RPMI8226 (cell line): ENCODE data around the gene HDDC2.
"Not testable (repeated sequence)": the region's sequence is repeated elsewhere in the genome, so short reads cannot be mapped to it uniquely, and the experiment has no call there.

ENCODE experiments used
- DNase-seq: peaks from one replicate; pipeline ENCODE4 v3.0.0-alpha.2; 2015

Gene HDDC2

DNA sequence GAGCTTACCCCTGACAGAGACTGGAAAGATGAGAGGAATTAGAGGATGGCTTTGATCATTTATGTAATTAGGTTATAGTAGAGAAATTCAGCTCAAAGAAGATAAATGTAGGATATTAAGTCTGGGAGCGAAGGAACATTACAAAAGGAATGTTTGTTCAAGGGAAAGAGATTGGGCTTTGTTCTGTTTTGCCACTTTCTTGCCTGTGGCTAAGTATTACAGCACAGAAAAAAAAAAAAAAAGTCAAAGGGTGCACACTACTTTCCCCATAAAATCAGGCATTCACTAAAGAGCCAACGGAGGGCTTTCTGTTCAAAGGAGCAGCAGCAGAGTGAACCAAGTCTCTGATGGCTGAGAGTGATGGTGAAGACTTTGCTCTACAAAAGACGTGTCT lies 5.0 kb upstream of the HDDC2 start:
- no peak for DNase-seq

GRCh38 chr6:125304970-125305660 lies 3.3 kb upstream of the HDDC2 start:
- DNase-seq, result no peak

DNA sequence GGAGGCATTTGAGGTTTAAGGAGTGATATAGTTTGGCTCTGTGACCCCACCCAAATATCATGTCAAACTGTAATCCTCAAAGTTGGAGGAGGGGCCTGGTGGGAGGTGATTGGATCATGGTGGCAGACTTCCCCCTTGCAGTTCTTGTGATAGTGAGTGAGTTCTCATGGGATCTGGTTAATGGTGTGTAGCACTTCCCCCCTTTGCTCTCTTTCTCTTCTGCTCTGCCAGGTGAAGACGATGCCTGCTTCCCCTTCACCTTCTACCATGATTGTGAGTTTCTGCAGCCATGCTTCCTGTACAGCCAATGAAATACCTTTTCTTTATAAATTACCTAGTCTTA lies 1.7 kb upstream of the HDDC2 start:
- no peak for DNase-seq

GRCh38 chr6:125302840-125303511 lies 1.2 kb upstream of the HDDC2 start:
- DNase-seq, result no peak

DNA sequence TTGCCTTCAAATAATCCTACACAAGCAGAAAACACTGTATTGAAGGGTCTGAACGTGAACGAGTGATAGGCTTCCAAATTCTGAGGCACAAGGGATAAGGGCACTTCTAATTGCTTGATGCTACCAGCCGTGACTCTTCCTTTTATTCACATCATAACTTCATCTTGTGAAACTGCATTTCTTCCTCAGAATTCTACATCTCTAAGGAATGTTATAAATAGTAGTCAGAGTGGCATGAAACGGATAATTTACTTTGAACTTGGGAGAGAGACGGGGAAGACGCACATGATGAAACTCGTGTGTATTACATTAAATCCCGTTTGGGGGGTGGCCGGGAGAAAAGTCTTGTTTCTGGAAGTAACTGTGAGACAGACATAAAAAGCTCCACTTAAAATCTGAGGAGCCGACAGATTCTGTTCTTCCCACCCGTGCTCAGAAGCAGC lies 754 bp downstream of the HDDC2 start:
- DNase-seq, result no peak

DNA sequence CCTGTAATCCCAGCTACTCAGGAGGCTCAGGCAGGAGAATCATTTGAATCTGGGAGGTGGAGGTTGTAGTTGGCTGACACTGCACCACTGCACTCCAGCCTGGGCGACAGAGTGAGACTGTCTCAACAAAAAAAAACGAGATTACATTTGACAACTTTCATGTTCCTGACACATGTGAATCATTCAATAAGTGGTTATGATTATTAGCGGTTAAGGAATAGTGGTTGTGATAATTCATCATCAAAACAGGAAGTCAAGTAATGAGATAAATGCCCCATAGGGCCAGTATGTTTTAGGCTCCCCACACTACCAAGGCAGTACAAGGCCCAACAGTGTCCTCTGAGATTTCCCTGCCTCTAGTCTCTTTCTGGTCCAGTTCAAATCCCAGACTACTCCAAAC lies 2.5 kb downstream of the HDDC2 start:
- no peak for DNase-seq

DNA sequence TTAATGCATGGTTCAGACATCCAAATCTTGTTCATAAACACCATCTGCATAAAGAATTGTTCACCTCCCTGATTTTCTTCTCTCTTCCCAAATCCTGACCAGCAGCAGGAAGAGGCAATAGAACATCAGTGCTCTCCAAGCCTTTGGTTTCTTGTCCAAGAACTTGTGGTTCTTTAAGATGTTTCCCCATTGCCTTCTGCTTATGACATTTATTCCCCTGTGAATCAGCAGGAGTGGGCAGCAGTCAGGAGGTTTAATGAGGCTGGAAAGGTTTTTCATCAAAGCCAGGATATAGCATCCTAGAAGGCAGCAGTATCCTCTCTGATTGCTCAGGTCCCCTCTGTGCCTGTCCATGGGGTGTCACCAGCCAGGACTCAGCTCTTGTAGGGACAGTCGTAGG lies 5.3 kb downstream of the HDDC2 start:
- DNase-seq, result no peak

DNA sequence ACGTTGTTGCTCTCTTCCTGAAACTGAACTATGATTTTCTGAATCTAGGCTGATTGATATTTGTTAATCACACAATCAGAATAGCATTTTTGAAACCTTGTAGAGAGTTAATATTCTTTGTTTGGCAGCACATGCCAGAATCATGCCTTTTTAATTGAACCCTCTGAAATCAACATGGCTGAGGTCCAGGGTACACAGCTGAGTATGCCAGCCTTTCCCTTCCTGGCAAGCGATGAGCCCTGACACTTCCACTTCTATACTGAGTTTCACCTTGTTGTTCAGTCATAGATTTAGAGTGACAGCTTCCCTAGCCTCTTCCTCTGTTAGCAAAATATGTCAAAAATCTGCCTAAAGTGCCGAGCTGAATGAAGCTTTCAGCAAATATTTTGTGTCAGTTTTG lies 6.8 kb downstream of the HDDC2 start:
- DNase-seq, result no peak

DNA sequence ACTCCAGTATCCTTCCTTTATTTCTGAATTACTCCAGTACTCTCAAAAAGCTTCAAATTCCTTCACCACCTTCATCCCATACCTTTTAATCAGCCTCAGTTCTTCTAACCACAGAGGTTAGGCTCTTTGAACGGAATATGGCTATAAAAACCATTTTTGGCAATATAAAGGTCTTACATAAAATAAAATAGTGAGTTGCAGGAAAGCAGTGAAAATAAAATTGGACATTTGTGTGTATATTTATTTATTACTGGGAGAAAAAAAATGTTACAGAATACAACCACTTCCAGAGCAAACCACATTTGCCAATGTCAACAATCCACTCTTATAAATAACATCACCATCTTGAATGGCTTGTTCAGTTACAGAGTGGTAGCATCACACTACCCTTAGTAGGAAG lies 7.7 kb downstream of the HDDC2 start:
- no peak for DNase-seq

DNA sequence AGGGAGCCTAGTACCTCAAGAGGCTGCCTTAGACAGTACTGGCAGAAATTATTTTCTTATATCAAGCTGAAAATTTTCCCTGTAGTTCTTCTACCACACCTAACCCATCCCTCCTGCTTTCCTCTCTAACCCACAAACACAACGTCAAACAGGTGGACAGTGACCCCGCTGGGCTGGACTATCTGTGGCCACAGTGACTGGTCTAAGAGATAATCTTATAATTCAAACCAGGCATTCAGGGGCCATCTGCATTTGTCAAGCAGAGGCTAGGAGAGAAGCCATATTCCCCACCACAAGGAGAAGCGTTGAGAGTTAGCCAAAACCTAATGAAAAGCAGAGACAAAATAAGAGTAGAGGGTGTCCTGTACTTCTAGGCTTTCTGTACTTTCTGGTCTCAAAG lies 8.2 kb downstream of the HDDC2 start:
- no peak for DNase-seq

- DNase-seq, result no peak
Observed at GRCh38 chr6:125287718-125288117, 14.0 kb downstream of the HDDC2 start.

DNA sequence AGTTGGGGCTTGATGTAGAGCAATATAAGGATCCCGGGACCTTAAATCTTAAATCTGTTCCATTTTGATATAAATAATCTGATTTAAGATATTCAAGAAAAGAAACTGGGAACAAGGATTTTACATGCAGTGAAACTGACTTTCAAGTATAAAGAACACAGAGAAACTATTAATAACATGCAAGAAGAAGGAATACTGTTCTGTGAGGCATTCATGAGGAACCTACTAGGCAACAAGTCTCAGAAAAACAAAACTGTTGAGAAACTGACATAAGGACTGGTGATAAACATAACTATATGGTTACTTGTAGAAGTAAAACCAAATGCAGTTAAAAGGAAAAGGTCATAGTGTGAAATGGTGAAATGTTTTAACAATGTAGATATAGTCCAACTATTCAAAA lies 15.8 kb downstream of the HDDC2 start:
- DNase-seq, result no peak

DNA sequence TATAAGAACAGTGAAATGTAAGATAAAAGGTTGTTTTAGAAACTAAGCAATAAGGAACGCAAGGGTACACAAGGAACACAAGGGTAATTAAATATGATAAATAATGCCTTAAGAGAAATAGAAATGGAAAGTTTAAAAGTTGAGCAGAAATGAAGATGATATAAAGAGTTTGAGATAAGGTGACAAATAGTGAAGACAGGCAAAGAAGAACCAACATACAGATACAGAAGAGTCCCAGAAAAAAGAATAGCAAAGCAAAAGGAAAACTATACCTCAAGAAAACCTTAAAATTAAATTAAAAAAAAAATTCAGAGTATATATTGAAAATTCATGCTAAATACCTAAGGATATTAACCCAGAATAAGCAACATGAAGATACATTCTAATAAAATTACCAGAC lies 16.4 kb downstream of the HDDC2 start:
- DNase-seq, result no peak

- DNase-seq, result not testable (repeated sequence)
Observed at GRCh38 chr6:125282470-125282869, 19.3 kb downstream of the HDDC2 start.

- not testable (repeated sequence) for DNase-seq
Observed at GRCh38 chr6:125280370-125281035, 21.3 kb downstream of the HDDC2 start.

DNA sequence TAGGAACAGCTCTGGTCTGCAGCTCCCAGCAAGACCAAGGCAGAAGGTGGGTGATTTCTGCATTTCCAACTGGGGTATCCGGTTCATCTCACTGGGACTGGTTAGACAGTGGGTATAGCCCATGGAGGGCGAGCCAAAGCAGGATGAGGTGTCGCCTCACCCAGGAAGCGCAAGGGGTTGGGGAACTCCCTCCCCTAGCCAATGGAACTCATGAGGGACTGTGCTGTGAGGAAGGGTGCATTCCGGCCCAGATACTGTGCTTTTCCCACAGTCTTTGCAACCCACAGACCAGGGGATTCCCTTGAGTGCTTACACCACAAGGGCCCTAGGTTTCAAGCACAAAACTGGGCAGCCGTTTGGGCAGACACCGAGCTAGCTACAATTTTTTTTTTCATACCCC lies 21.8 kb downstream of the HDDC2 start:
- no peak for DNase-seq

DNA sequence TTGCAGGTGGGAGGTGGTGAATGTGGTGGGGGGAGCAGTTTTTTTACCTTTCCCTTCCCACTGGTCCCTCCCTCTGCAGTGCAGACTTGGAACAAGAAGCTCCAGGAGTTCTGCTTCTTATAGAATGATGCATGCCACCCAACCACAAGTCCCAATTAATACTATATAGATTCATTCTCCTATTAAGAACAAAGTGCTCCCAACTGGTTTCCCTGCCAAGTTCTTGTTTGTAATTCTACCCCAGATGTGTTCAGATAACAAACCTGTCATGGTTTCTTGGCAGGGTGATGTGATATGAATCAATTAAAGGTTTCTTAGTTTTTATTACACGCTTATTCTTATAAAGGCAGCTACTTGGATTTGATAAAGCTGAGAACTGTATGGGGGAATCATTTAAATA lies 23.9 kb downstream of the HDDC2 start:
- no peak for DNase-seq

- DNase-seq, result no peak
Observed at GRCh38 chr6:125275779-125276178, 26.0 kb downstream of the HDDC2 start.

- DNase-seq, result no peak
Observed at GRCh38 chr6:125274935-125275334, 26.8 kb downstream of the HDDC2 start.

GRCh38 chr6:125273965-125274364 lies 27.8 kb downstream of the HDDC2 start:
- no peak for DNase-seq

DNA sequence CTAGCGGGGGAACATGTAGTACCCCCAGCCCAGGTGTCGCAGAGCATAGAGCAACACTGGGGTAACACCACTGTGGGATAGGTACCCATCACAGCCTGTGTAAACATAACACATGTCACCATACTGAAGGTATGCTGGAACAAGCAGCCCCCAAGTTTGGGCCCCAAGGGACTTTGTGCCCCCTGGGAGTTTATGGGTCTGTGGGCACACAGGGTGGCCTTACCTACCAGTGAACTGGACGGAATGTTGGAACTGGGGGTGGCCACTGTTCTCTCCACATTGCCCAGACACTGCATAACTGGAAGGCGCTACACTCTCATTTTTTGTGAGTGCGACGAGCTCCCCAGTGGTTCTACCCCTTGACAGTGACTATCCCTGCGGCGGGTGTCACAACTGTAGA lies 28.5 kb downstream of the HDDC2 start:
- DNase-seq, result no peak

DNA sequence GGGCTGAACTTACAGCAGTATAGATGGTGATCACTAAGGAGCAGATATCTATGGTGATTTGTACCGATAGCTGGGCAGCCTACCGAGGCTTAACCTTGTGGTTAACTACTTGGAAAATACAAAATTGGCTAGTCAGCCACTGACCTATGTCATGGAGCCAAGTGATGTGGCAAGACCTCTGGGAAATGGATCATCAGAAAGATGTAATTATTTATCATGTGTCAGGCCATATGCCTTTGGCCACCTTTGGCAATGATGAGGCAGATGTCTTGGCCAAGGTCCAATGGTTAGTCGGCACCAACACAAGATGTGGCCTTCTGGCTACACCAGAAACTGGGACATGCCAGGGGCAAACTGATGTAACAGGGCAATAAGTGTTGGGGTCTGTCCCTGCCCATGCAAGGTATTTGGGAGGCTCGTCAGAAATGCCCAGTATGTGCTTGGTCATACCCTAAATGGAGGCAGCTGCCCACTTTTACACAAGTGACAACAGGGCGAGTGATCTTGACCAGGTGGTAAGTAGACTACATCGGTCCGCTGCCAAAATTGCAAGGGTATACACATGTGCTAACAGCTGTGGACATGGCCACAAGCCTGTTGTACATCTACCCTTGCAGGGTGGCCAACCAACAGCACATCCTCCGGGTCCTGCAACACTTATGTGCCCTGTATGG lies 30.1 kb downstream of the HDDC2 start:
- DNase-seq, result no peak

DNA sequence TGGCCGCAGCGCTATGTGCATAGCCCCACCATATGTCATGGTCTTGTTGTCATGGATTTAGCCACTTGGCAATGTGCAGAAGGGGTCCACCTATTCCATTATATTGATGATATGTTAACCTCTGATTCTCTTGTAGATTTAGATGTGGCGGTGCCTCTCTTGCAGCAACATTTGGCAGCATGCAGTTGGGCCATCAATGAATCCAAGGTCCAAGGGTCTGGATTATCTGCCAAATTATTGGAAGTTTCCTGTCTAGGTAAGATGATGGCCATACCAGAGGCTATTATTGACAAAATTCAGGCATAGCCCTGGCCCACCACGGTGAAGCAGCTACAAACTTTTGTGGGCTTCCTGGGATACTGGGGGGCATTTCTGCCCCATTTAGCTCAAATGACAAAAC lies 31.4 kb downstream of the HDDC2 start:
- DNase-seq, result no peak
